SIG-M5 treated with dmso at 0.1 percent for 504 hours (cell line): ENCODE data around the gene FKBP9.
"Not testable (repeated sequence)": the region's sequence is repeated elsewhere in the genome, so short reads cannot be mapped to it uniquely, and the experiment has no call there.

Experiments used
- DNase-seq: peaks from one replicate; lab custom pipeline; 2025; ENCODE audit not compliant: unreplicated experiment; lab: John Stamatoyannopoulos, UW

The FKBP9 gene

DNA sequence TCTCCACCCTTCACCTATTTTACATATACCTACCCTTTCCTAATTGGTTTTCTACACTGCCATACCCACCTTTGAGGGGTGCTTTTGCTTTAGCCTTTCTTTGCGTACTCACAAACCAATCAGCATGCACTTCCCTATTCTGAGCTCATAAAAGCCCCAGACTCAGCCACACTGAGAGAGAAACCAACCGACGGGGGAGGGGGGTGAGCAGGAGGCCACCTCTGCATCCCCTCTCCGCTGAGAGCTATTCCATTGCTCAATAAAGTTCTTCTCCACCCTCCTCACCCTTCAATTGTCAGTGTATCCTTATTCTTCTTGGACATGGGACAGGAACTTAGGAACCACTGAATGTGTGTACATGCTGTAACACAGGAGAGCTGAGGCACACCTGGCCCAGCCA lies 9.0 kb upstream of the FKBP9 start:
- DNase-seq, result no peak

DNA sequence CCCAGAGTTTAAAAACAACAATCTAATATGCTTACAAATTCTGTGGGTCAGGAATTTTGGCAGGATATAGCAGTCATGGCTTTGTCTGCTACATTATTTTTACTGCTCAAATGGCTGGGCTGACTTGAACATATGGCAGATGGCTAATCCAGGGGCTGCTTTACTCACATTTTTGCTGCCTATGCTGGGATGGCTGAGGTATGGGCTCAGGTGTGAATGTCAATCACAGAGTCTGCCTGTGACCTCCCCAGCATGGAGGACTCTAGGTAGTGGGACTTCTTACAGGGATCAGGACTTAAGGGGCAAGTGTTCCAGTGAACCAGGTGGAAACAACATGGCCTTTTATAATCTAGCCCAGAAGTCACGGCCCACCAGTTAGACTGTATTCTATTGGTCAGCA lies 4.4 kb upstream of the FKBP9 start:
- DNase-seq, result no peak

DNA sequence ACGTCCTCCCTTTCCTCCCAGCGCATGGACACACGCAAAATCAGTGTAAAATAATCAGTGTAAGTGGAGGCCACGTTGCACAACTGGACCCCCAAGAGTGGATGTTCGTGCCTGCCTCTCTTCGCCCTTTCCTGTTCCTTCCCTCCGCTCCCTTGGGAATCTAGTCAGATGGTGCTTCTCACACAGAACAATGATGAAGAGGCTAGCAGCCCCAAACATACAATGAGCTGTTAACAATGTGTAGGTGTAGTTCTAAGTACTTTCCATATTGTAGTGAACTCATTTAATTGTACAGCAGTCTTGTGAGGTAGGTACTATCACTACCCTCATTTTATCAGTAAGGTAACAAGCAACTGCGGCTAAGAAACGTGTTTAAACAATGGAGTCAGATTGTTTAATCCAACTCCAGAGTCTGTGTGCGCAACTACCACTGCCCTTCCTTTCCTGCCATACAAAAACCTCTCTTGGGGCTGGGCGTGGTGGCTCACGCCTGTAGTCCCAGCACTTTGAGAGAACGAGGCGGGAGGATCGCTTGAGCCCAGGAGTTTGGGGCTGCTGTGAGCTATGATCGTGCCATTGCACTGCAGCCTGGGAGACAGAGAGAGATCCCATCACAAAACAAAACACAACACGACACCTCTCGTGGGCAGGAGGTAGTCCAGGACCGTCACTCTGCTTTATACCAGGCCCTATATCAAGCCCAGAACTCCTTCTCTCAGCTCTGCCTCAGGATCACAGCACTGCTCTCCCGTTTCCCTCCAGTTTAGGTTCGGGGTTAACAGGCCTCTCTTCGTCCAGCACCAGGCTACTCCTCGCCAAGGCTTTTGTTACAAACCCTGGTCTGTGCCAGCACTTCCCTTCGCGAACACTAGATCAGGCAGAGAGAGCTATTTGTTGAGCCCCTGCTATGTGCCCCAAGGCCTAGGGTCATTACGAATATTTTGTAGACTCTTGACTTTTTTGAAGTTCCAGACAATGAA lies 1.1 kb downstream of the FKBP9 start:
- no peak for DNase-seq

DNA sequence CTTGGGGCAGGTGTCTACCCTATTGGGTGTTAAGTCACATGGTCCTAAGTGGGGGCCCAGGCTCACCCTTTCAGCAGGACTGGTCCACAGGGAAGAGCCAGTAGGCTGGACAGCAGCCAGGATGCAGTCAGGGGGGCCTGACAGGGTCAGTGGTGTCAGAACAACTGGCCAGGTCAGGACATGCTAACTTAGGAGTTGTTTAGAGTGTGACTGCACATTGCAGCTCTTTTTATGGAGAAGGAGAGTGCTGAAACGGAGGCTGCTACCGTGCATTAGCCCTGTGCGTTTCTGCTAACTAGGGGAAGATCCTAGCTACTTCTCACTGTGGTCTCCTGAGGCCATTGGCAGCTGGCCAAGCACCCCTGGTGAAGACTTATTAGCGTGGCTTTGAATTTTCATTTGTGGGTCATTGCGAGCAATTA lies 6.7 kb downstream of the FKBP9 start:
- not testable (repeated sequence) for DNase-seq

GRCh38 chr7:32964461-32965159 lies 7.4 kb downstream of the FKBP9 start:
- DNase-seq, result not testable (repeated sequence)

DNA sequence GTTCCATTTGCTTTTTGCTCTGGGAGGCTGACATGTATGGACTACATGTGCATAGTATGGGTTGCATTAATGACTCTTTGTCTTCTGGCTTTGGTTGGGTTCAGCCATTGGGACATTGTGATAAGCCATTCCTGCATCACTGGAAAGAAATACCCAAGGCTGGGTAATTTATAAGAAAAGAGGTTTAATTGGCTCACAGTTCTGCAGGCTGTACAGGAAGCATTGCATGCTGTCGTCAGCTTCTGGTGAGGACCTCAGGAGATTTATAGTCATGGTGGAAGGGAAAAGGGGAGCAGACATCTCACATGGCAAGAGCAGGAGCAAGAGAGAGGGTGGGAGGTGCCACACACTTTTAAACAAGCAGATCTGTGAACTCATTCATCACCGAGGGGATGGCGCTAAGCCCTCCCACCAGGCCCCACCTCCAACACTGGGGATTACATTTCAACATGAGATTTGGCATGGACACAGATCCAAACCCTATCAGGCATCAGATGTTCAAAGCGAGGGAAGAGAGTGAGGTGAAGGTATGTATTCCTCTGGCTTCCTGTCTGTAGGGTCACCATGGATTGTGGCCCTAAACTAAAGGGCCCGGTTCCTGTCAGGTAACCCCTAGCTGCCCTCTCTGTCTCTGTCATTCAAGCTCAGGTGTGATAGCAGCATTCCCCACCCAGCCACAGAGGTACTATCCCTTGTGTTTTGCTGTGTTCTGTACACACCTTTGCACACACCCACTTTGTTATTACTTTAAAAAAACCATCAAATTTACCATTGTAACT lies 9.4 kb downstream of the FKBP9 start:
- DNase-seq, result not testable (repeated sequence)

DNA sequence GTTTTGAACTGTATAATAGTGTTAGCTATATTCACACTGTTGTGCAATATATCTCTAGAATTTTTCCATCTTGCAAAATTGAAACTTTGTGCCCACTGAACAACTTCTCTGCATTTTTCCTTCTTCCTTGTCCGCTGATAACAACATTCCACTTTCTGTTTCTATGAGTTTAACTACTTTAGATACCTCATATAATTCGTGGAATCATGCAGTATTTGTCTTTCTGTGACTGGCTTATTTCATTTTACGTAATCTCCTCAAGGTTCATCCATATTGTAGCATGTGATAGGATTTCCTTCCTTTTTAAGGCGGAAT lies 10.0 kb downstream of the FKBP9 start:
- DNase-seq, result peak; percentile 18

- DNase-seq, result not testable (repeated sequence)
Measured at GRCh38 chr7:32971967-32972366, 14.7 kb downstream of the FKBP9 start.

DNA sequence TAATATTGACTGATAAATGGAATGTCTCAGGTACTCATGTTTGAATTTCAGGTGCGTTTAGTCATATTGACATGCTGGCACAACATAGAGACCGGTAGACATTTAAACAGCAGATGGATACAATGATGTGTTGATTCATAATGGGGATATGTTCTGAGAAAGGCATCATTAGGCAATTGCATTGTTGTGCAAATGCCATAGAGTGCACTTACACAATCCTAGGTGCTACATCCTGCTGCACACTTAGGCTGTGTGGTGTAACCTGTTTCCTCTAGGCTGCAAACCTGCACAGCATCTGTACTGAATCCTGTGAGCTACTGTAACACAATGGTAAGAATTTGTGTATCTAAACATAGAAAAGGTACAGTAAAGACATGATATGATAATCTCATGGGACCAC lies 19.9 kb downstream of the FKBP9 start:
- peak; percentile 26 for DNase-seq

DNA sequence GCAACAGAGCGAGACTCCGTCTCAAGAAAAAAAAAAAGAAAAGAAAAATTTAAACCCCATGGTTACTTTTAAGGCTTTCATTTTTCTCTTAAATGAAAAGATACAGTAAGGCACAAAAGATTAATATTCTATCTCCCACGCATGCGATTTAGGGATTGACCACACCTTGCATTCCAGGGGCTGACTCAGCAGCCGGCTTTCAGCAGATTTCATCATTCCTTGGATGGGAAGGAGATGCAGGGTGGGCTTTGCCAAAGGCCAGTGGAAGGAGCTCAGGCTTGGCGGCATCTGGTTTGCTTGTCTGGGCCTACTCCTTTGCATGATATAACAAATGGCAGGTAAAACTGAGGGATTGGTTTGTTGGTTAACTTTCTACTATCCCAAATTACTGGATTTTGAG lies 22.0 kb downstream of the FKBP9 start:
- not testable (repeated sequence) for DNase-seq

DNA sequence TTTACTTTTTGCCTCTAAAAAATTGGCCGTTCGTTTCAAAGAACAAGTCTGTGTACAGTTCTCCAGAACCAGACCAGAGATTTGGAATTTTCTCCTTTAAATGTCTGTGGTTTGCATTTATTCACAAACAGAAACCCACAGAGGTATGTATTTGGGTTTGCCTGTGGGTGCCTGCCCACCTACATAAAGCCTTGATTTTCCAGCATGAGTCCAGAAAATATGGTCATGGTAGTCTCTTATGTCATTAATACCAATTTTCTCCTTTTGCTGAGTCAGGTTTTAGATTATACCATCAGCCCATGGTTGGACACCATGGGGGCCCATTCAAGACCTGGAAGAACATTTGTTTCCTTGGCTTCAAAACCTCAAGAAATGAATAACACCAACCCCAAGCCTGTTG lies 22.7 kb downstream of the FKBP9 start:
- not testable (repeated sequence) for DNase-seq

- DNase-seq, result peak; percentile 68
Measured at GRCh38 chr7:32988148-32988547, 30.9 kb downstream of the FKBP9 start.

DNA sequence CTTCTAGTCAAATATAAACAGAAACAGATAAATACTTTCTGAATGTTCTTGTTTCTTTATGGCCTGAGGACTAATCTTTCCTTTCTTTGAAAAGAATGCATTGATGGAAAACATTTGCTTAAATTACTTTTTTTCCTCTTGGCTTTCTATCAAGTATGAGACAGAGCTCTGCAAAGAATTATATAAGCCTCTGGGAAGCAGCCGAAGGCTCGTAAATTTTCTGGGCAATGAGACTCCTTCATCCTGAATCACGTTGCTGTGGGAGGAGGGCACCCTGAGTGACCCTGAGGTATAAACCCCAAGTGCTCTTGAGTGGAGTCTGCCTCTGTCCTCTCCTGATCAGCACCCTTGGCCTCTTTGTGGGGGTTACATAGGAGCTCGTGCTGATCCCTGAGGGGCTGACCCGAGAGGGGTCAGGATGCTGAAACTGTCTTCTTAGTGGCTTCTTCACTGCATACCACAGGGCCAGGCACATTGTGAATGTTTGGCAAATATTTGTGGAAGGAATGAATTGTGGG lies 33.9 kb downstream of the FKBP9 start:
- not testable (repeated sequence) for DNase-seq

DNA sequence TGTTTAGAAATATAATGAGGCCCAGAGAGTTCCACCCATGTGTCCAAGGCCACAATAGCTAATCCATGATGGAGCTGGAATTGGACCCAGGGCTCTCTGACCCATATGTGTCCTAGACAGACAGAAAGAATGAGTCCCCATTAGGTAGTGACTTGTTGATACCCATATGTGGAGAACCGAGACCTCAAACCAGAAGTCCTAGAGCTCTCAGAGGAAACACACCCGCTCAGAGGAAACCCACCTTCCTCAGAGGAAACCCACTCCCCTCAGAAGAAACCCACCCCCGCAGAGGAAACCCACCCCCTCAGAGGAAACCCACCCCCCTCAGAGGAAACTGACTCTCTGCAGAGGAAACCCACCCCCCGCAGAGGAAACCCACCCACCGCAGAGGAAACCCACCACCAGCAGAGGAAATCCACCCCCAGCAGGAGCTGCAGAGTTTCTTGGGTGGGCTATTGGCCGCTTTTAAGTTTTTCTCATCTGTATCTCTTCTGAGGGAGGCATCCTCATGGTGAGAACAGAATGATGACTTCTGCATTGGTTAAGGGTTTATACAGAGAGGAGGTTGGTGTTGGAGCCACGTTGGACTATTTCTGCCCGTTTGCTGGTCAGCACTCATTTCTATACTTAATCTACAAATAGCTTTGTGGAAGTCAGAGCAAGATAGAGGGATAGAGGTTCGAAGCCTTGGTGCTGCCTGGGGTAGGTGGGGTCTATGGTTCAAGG lies 34.9 kb downstream of the FKBP9 start:
- DNase-seq, result not testable (repeated sequence)

DNA sequence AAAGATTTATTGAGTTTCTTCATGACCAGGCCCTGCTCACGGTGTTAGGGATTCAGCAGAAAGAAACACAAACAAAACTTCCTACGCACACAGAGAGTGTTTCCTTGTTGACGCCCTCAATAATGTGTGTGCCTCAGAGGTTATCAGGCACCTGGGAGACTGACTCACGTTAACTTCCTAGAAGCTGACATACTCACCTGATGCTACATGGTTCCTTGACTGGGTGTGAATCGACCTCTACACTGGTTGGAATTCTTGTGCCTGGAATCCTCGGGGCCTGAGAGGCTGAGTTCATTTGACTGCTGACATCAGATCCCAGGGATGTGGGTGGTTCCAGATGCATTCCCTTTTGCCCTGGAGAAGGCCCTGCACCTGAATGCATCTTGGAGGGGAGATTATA lies 35.5 kb downstream of the FKBP9 start:
- DNase-seq, result not testable (repeated sequence)

GRCh38 chr7:32997956-32998355 lies 40.7 kb downstream of the FKBP9 start:
- DNase-seq, result not testable (repeated sequence)

DNA sequence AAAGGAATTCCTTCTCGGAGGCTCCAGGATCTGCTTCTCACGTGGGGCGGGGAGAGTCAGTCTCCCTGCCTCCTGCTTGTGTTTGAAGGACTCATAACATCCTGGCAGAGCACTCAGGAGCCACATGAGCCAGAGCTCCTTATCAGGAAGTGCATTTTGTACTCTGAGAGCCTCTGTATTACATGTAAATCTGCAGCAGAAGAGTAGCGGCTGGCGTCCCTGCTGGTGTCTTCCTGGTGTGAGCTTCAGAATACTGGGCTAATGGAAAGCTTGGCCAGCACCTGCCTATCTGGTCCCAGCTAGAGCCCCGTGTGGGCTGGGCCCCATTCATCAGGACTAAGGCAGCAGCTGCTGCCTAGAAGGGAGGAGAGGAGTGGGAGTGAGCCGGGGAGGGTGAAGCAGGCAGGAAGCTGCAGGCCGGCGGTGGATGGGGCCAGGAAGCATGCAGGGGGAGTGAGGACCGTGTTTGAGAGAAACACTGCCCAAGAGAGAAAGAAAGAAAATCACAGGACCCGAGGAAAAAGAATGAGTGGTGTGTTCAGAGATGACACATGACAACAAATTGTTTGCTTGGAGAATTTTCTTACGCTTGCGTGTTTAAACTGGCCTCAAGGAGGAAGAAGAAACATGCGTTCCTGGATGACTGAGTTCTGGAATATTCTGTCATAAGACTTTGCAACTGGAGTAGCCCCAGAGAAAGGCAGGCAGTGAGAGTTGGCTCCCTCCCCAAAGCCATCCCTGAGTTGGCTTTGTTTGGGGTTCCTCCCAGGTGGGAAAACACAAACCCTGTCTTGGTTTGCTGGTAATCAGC lies 41.3 kb downstream of the FKBP9 start:
- not testable (repeated sequence) for DNase-seq

DNA sequence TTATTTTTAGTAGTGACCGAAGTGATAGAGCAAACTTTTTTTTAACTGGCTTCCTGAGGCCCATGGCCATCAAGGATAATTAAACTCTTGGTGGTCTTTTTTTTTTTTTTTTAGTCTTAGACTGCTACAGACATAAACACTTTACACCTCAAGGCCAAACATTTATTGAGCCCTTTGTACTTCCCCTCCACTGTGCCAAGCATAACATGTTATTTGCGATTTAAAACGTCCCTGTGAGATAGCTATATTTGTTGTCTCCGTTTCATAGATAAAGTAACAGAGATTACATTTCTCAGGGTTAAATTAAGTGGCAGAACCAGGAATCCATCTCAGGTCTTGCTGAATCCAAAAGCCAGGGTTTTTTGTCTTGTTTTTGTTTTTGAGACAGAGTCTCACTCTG lies 42.1 kb downstream of the FKBP9 start:
- DNase-seq, result not testable (repeated sequence)

DNA sequence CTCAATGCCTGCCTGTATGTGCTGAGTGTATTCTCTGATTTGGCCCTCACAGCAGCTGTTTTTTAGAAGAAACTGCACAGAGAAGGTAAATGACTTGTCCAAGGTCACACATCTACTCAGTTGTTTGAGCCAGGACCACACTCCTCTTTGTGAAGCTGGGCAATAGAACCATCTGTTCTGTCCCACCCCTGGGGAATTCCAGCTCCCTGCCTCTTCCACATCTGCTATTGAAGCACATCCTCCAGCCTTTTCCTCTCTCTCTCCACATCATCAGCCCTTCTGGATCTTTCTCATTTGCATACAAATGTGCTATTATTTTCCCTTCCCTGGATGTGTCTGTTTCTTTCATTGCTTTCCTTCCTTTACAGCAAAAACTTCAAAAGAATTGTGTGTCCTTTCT lies 45.9 kb downstream of the FKBP9 start:
- DNase-seq, result not testable (repeated sequence)
